GM19351 (cell line): Measurements from ENCODE around the gene SNRPB2.
A peak's percentile ranks its signal among the peaks of the same experiment; 100 is the strongest.

Experiments
- ATAC-seq: cut with Tn5 transposase; IDR thresholded peaks from one replicate; pipeline ENCODE4 v1.9.1; 2021; ENCODE audit warnings: mild to moderate bottlenecking, moderate library complexity; ENCODE audit not compliant: unreplicated experiment

The SNRPB2 gene

DNA sequence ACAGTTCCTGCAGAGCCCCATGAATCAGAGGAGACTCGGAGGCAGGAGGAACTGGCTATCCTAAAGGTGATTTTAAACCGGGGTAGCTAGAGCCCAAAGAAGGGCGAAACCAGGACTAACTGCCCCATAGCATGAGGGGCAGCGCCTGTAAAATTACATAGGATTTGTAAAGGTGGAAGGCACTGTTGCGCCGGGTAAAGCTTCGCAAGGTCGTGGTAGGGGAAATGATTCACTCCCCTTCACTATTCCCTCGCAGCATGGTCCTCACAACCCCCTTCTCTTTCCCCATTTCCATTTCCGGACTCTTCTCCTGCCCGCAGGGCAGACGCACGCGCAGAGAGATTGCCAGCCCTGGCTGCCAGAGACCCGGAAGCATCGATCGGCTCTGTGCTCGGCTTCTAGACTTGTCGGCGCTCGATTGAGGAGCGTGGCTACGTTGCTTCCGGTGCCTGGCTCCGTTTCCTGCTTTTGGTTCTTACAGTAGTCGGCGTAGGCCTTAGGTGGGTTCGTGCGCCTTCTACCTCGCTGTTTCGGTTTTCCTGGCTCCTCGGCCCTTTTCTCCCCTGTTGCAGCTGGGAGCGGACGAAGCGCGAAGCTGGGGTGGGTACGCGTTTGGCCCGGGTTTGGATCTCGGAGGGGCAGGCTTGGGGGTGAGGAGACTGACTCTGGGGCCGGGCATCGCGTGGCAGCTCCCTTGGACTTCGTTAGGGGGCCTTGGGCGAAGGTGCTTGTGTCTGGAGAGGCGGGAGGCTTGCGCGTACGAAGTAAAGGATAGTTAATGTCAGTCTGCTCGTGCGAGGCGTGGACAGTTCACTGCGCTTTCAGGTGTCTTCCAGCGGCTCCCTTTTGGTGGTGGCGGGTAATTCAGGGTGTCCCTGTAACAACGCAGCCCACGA, at the start of gene SNRPB2:
TSS of gene SNRPB2 (plus strand) at position 462 of the 896 bp plus-strand sequence. CDS start 1,677 bp downstream, outside the sequence.
- peak; percentile 98 for ATAC-seq

DNA sequence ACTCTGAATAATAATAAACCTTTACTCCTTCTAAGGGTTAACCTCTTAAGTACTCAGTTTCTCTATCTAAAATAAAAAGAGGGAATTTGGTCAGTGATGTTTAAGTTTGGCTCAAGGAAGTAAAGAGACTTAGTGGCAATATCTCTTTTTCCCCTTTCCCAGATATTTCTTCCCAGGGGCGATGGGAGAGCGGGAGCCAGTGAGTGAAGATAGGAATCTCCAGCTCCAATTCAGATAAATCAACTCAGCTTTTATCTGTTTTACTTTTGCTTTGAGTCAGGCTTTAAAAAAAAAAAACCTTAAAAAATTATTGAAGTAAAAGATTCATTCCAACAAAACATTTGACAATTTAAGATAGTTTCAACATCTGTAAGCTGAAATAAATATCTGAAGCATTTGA, 45.4 kb upstream of the SNRPB2 start:
- no peak for ATAC-seq

DNA sequence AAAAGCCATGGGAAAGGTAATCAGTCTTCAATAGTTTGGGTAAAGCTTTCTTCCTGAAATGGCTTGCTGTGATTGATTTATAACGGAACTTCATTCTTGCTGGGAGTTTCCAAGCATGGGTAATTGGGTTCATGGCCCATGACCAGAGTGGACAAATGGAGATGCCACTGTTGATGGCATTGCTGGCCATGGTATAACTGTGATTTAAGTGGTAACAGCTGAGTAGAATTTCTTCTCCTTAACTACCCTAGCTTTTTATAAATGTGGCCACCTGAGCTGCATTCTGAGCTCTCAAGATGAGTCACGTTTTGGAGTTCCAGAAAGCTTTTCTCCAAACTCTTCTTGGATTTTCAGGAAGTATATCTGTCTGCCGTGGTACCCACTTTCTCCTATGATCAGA, 39.9 kb upstream of the SNRPB2 start:
- no peak for ATAC-seq

DNA sequence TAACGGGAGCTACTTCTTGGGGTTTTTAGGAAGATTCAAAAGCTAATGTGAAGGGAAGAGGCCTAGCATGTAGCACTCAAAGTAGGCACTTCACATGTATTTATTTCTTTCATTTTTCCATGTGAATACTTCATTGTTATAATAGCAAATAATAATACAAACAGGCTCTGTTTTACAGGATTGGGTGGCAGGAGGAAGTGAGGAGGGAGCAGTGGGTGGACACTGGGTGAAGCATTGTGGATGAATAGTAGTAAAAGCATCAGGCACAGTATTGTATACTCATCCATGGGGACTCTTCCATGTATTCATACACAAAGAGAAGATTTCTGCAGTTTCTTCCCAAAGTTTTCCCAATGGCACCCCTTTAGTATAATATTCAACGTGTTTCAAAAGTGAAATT, 38.4 kb upstream of the SNRPB2 start:
- ATAC-seq = no peak

DNA sequence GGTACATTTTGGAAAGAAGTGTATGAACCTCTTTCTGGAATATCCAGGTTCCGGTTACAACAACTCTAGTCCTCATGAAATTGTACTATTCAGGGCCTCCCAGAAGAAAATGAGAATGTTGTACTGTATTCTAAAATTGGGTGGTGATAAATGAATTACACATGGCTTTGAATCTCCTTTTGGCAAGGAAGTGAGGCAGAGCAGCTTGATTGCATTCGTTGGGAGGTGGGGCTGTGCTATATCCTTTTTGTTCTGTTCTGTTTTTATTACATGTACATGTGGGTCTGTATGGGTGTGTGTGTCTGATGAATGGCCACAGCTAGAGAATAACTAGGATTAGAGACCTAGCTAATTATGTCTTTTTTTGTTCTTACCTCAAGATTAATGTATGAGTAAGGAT, 37.8 kb upstream of the SNRPB2 start:
- ATAC-seq = no peak

DNA sequence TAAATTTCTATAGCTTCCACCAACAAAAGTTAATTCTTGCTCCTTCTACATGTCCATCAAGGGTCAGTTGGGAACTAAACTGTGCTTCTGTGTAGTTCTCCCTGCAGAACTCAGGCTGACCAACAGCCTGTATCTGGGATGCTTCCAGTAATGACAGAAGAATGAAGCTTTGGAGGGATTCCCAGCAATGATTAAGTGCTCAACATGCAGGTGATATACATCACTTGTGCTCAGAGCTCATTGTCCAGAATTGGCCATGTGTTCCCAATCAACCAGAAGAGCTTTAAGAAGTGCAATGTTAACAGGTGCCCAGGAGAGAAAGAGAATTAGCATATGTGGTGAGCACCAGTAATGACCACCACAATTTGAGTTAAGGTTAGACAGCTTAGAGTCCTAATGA, 37.4 kb upstream of the SNRPB2 start:
- no peak for ATAC-seq

DNA sequence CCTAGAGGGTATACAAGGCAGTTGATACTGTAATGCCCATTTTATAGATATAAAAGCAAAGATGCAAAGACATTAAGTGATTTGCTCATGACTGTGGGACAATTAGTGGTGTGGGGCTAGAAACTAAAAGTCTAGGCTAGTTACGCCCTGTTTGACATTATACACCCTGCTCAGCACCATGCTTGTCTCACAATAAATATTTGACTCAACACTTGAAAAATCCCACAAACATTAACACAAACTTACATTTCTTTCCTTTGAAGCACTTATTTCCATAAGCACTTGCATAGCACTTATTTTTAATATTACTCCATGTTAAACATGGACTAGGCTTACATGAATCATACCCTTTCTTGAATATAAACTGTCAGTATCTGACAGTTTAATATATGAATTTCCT, 36.5 kb upstream of the SNRPB2 start:
- ATAC-seq = no peak

DNA sequence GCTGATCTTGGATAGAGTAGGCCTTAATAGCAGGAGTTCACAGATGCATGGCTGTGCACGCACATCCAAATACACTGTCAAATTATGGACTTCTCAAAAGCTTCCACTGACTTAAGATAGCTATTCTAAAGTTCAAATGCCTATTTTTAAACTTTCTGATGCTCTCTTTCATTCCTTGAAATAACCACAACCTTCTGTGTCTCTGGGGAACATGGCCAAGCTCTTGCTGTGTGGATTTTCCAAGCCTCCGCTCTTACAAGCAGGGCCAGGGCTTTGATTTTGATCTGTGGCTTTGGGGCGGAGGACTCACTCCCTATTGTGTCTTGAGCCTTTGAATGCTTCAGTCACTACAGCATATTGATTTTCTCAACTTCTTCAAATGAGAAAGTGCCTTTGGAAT, 35.7 kb upstream of the SNRPB2 start:
- no peak for ATAC-seq

DNA sequence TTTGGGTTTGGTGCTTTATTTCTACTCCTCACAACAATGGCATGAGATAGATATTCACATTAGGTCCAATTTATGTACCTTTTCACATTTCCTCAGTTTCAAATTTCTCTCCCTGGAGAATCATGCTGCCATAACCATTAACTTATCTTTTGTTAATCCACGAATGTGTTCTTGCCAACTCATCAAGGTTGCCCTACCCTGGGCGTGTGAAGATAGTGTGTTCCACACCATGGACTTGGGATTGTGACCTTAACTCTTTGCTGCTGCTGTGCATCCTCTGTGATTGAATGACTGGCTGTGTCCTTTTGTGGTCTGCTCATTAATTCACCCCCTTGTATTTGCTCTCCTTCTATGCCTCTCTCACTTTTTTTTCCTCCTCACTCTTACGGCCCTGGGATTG, 34.2 kb upstream of the SNRPB2 start:
- ATAC-seq = no peak

DNA sequence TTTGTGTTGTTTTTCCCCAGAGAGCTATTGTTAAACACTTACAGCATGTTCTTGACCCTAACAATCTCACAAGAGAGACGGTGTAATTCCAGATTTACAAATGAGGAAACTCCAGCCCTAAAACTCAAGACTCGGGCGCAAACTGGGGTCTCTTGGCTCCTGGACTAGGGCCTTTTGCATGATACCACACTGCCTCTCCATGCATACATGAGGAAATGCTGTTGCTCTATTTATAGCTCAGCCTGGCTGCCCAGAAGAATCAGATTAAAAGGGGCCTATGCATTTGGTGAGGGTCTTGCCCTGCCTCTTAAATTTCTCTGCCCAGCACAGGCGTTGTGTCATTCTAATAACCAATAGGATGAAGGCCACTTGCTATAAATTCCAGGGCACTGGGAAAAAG, 30.5 kb upstream of the SNRPB2 start:
- ATAC-seq = no peak

DNA sequence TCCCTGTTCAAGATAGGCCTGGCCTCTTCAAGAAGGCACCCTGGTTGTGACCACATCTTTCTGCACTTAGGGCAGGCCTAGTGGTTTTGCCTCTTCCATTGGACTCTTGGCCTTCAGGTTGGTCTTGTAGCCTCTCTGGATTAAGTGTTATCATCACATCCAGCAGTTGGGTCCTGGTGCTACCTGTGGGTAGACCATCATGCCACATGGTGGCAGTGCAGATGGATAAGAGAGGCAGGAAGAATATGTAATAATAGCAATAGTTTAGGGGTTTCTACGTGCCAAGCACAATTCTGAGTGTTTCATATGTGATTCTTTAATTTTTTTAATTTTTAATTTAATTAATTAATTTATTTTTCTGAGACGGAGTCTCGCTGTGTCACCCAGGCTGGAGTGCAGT, 28.5 kb upstream of the SNRPB2 start:
- peak; percentile 80 for ATAC-seq

DNA sequence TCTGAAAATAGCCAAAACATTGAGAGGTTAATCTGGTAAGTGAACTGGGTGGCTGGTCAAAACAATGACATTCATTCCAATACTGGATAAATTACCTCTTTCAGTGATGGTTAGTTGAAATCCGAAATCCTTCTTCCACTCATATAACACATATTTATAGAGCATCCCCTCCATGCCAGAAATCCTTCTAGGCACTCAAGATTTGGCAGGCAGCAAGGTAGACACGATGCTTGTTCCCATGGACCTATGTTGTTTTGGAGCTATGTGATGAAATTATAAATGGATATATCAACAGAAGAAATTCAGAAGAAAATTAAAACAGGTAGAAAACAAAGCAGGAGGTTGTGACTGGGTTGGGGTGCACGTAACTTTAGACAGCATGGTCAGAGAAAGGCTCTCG, 26.3 kb upstream of the SNRPB2 start:
- no peak for ATAC-seq

DNA sequence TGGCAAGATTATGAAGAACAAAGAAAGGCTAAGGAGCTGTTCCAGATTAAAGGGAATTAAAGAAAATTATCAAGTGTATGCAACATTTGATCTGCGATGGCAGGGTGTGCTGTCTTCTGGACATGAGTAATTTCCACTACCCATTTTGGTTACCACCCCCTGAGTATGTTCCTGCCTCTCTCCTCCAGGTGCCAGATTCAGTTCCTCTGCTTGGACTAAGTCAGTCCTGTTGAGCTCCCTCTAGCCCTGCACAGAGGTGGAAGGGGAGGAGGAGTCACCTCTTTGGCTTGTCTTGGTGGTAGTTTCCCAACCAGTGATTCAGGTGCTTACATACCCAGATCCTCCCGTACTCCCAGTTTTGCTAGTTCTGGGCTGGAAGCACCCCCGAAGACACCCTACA, 22.2 kb upstream of the SNRPB2 start:
- ATAC-seq = peak; percentile 69

DNA sequence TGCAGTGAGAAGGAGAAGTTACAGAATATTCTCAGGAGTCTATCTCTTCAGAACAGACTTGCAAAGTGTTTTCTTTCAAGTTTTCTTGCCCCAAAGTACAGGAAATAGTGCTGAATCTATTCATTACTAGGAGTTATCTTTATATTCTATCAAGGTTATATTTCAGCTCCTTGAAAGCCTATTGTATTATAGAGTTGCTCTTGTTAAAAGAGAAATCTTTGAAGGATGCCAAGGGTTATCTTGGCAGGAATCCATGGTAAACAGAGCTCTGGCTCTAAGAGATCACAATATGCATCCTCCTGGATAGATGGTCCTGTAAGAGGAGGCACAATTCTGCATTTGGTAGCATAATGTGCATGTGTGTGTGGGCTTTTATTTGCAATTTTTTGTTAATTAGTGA, 21.2 kb upstream of the SNRPB2 start:
- ATAC-seq = no peak

DNA sequence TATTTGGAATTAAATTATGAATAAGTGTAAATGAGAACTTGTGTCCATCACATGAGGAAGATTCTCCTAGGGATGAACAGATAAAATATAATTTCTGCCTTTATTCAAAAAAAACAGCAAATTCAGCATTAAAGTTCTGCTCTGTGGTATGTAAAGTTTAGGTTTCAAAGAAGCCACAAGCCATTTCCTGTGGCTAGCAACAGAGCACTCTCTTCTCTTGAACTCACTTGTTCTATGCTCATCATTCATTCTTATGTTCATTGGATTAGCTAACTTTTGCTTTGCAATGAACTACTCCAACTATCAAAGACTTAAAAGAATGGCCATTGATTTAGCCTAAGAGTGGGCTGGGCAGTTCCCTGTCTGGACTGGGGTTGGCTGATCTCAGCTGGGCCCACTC, 20.8 kb upstream of the SNRPB2 start:
- ATAC-seq = peak; percentile 87

DNA sequence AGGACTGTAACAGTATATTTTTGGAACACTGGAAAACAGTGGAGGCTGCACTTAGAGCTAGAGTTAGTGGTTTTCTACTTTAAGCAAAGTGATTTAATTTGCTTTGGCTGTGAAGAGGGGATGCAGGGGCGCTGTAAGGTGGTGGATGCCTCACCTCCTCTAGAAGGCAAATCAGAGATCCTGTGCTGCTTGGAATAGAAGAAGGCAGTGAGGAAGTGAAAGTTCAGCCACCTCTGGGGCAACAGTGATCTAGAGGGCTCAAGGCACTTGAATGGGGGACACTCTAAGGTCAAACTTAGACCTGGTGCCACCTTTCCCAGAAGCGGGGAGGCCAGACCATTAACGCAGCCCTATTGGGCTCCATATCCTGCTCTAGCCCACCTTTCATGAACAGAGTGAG, 19.0 kb upstream of the SNRPB2 start:
- ATAC-seq = peak; percentile 55

DNA sequence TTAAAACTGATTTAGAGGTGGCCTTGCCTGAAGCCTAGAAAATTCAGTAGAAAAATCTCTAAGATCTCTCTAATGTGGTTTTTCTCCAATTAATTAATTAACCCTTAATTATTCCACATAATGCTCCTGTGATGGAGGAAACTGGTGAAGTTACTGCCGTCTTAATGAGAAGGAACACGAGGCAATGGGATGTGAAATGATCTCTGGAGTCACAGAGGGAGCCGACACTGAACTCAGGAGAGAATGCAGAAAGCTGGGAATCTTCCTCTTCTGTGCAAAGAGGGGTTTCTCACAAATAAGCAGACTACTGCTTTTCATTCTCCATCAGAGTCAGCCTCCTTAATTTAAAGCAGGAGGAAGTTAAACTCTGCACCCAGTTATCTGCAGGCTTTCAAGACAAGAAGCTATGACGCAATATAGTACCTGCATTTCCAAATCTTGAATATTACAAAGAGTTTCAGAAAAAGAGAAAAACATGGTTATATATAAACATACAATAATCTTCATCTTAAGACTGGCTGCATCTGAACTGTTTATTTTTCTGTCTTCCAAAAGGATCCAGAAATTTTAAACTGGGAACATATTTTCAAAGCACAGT, 18.1 kb upstream of the SNRPB2 start:
- no peak for ATAC-seq

DNA sequence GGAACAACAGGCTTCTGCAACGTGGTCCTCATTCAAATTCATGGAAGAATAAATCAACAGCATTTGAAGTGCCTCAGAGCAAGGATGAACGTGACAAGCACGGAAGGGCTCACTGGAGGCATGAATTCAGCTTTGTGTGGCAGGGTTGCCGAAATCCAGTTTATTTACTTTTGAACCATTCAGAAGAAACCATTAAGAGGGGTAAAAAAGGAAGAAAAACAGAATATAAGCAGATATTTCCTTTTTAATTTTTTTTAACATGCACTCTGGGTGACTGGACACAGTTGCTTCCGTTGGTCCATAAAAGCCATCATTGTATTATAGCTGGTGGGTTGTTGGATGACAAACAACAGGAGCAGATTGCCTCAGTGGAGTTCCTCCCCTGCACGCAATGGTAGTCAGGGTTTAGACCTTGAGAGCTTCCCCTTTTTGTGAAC, 17.3 kb upstream of the SNRPB2 start:
- ATAC-seq = no peak

DNA sequence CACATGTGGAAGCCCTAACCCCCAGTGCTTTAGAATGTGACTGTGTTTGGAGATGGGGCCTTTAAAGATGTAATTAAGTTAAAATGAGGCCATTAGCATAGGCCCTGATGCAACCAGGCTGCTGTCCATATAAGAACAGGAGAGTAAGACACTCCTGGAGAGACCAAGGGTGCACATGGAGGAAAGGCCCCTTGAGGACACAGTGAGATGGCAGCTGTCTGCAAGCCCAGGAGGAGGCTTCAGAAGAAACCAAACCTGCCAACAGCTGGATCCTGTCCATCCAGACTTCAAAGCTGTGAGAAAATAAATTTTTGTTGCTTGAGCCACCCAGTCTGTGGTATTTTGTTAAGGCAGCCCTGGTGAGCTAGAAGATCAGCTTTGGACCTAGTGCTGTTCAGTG, 16.8 kb upstream of the SNRPB2 start:
- no peak for ATAC-seq

DNA sequence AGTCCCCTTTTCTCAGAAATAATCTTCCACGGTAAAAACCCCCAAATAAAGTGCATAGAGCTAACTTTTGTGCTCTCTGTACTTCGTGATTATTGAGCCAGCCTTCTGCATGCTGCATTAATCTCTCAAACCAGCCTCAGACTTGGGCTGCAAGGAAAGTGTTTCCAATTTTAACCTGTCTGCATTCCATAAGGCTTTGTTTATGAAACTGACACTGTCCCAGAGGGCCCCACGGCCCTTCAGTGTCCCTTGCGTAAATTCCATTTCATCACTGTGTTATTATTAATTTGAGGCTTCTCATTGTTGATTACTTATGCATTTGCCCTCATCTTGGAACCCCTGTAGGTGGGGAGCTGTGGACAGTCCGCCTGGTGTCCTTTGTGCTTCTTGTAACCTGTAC, 15.6 kb upstream of the SNRPB2 start:
- no peak for ATAC-seq

DNA sequence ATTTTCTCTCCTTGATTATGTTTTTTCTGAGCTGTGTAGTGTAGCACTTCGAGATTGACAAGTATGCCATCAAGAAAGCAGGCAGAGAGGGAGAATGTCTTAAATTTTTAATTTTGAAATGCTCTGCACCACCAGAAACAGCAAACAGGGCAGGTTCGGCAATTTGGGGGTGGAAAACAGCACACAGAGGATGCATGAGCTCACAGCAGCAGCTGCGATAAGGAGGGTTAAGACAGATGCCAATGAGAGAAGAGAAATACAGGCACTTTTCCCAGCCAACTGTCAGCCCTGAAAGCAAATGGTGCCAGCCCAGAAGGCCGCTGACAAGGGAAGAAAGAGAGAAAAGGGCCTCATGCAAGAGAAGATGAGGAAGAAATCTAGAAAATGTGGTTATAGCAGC, 15.1 kb upstream of the SNRPB2 start:
- no peak for ATAC-seq

DNA sequence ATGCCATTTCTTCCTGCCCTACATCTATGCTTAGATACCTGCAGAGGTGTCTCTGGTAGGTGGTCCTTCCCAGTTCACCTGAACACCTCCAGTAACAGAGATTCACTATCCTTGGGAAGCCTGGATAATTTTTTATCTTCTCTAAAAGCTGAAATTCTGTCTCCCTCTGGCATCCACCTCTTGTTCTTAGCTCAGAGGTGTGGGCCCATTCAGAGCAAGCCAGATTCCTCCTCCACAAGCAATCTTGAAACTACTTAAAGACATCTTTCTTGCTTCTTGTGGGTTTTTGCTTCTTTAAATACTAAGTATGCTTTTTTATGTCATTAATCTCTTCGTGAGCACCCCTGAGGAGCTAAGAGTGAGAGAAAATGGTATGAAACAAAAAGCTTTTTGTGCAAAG, 10.4 kb upstream of the SNRPB2 start:
- ATAC-seq = no peak

DNA sequence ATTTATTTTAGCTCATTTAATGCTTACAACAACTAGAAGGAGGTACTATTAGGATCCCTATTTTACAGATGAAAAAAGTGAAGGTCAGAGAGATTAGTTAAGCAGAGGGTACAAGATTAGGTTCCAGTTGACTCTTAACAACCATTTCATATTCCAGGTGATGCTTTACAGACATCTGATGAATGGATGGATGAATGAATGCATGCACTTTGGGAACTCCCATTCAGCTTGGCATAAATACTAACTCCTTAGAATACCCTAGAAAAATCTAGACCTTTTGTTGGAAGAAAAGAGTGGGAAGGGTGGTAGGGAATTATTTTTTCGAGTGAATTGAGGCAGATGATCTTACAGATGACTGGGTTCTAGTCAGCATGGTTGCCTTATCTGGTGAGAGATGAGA, 746 bp upstream of the SNRPB2 start:
- no peak for ATAC-seq
